Muscle layer of colon (tissue), 2 donors: ENCODE measurements around the gene SBK2.

Experiments used
- H3K27ac ChIP-seq: one replicate; pipeline ENCODE4 v1.7.0; 2013; ENCODE audit warnings: low read depth, mild to moderate bottlenecking, low read length, moderate library complexity
- H3K27me3 ChIP-seq, 2 donors: one replicate each; pipeline ENCODE4 v1.7.0; 2013; ENCODE audit warnings: low read length in 2 of 2, mild to moderate bottlenecking in 2 of 2; ENCODE audit not compliant: insufficient read depth in 2 of 2, control insufficient read depth in 1 of 2
- H3K36me3 ChIP-seq: one replicate; pipeline ENCODE4 v1.7.0; 2013; ENCODE audit warnings: mild to moderate bottlenecking, low read length; ENCODE audit not compliant: insufficient read depth
- H3K4me1 ChIP-seq: one replicate; pipeline ENCODE4 v1.7.0; 2013; ENCODE audit warnings: mild to moderate bottlenecking, low read length; ENCODE audit not compliant: insufficient read depth
- H3K4me3 ChIP-seq, 2 donors: one replicate each; pipeline ENCODE4 v1.7.0; 2013; ENCODE audit warnings: low read length in 2 of 2, low read depth in 1 of 2, mild to moderate bottlenecking in 1 of 2, moderate library complexity in 1 of 2
- H3K9ac ChIP-seq: one replicate; pipeline ENCODE4 v1.7.0; 2013; ENCODE audit warnings: low read length
- H3K9me3 ChIP-seq: one replicate; pipeline ENCODE4 v1.7.0; 2013; ENCODE audit warnings: mild to moderate bottlenecking, low read length
- donor health status: abdominal sarcoma.
- donor health status: Adenocarcinoma of cecum.

SBK2 gene

GRCh38 chr19:55481148-55481793 is 55.7 kb downstream of the SBK2 start:
- H3K27ac ChIP-seq = no peak overlapping the region
- no peaks in the 10 kb centered on the region for H3K36me3 ChIP-seq
- H3K9me3 ChIP-seq = no peaks in the 10 kb centered on the region
- no peak overlapping the region for H3K4me3 ChIP-seq
- no peak overlapping the region for H3K9ac ChIP-seq
- H3K27me3 ChIP-seq = no peaks in the 10 kb centered on the region
- peaks cover 29% of the 10 kb centered on the region for H3K4me1 ChIP-seq

DNA sequence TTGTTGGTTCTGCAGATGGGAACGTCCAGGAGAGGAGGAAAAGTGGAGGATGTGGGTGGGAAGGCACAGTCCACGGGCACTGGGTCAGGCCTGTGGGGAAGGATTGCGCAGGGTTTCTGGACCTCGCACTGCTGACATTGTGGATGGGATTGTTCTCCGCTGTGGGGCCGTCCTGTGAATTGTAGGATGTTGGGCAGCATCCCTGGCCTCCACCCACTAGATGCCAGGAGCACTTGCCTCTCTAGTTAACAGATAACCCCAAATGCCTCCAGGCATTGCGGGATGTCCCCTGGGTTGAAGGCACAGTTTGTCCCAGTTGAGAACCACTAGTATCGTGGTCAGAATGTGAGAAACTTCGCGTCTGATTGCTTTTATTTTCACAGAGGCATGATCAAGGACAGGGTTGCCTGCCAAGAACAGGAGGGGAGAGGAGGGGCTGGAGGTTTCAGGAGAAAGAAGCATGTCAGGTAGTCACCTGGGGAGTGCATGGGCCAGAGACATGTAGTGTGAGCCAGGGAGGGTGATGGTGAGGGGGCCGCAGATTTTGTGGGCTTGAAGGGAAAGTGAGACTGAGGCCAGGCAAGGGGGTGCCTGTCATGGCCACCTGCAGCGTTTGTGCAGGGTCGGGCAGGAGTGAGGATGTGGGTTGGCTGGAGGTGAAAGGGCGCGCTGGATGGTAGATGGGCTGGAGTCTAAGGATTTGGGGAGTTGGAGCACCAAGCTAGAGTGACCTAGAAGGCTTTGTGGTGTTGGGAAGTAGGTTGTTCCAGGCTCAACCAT is 57.3 kb downstream of the SBK2 start:
- no peak overlapping the region for H3K4me3 ChIP-seq
- H3K27me3 ChIP-seq = no peaks in the 10 kb centered on the region
- peaks cover 25% of the 10 kb centered on the region for H3K4me1 ChIP-seq
- H3K36me3 ChIP-seq = no peaks in the 10 kb centered on the region
- no peak overlapping the region for H3K9ac ChIP-seq
- H3K9me3 ChIP-seq = no peaks in the 10 kb centered on the region
- no peak overlapping the region for H3K27ac ChIP-seq

DNA sequence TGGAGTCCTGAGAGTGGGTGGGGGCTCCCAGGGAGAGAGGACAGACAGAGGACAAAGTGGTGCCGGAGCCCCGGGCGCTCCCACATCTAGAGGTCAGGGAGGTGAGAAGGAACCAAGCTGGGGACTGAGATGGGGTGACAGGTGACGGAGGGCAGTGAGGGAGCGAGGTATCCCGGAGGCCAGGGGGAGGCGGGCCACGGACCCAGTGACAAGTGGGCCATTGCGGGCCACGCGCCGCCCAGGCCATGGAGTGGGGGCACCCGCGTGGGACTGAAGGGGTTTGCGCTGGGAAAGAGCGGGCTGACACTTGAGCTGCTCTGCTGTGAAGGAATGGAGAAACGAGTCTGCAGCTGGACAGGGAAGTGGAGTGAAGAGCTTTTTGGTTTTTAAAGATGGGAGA is 57.9 kb downstream of the SBK2 start:
- no peak overlapping the region for H3K27ac ChIP-seq
- peaks cover 20% of the 10 kb centered on the region for H3K4me1 ChIP-seq
- no peaks in the 10 kb centered on the region for H3K27me3 ChIP-seq
- no peaks in the 10 kb centered on the region for H3K36me3 ChIP-seq
- H3K9me3 ChIP-seq = no peaks in the 10 kb centered on the region
- no peak overlapping the region for H3K4me3 ChIP-seq
- H3K9ac ChIP-seq = no peak overlapping the region
